SK-N-SH (cell line): ENCODE data around the gene PCBP3.

Experiments
- CTCF ChIP-seq: fragments of 200-600 bp; sonication (generic); IDR thresholded peaks from 2 replicates; pipeline ENCODE4 v1.6.1; 2017; ENCODE audit warnings: antibody characterized with exemption, mild to moderate bottlenecking, moderate library complexity
- MXI1 ChIP-seq: IDR thresholded peaks from 2 replicates; pipeline ENCODE4 v1.6.1; 2012; ENCODE audit warnings: mild to moderate bottlenecking, low read depth, low read length, improper control_type of control experiment
- NFIC ChIP-seq: IDR thresholded peaks from 2 replicates; pipeline ENCODE4 v1.4.0; 2012; ENCODE audit warnings: borderline replicate concordance
- POLR2AphosphoS5 ChIP-seq: IDR thresholded peaks from 2 replicates; pipeline ENCODE4 v1.6.1; 2012; ENCODE audit warnings: low read depth, low read length
- SMC3 ChIP-seq: IDR thresholded peaks from 2 replicates; pipeline ENCODE4 v1.6.1; 2012; ENCODE audit warnings: low read depth, low read length, improper control_type of control experiment
- YY1 ChIP-seq: IDR thresholded peaks from 2 replicates; pipeline ENCODE4 v1.4.0; 2012; ENCODE audit warnings: low read depth, mild to moderate bottlenecking

GRCh38 chr21:45698493-45699184 is 55.1 kb downstream of the PCBP3 start:
- TF ChIP-seq MXI1 (no peak), NFIC (peak; percentile 100), CTCF (no peak), SMC3 (no peak), YY1 (no peak), POLR2AphosphoS5 (peak; percentile 83)
